A673 (cell line): ENCODE data around the gene C10orf90. TPM values are rescaled to one million over a fixed set of nuclear protein-coding genes. Genes with fewer than 3 reads are reported as not detected.

Experiments
- BruUV-seq: library from RNA; stranded (reverse); fragments of 400-500 nt; replicated peaks from 2 replicates; lab custom pipeline; 2021; lab: Mats Ljungman, UMichigan
- CTCF ChIA-PET: fragments of 300-600 bp; sonication (Branson Sonifier 250); formaldehyde crosslinking; loops from one replicate; lab custom pipeline; 2022; ENCODE audit warnings: antibody characterized with exemption; lab: Charles Lee
- POLR2A ChIA-PET: fragments of 300-600 bp; sonication (Branson Sonifier 250); formaldehyde crosslinking; loops from one replicate; lab custom pipeline; 2022; ENCODE audit warnings: antibody characterized with exemption; ENCODE audit not compliant: low non-redundant PET; lab: Charles Lee
- DNase-seq: peaks from one replicate; pipeline ENCODE4 v3.0.0-alpha.2; 2015; ENCODE audit warnings: low spot score
- H3K27ac ChIP-seq: fragments of 200-600 bp; sonication (generic); 2 replicates; pipeline ENCODE4 v1.5.1; 2016; ENCODE audit warnings: mixed run types, low read depth, mild to moderate bottlenecking, mixed read lengths, antibody characterized with exemption, low read length; ENCODE audit not compliant: poor library complexity, severe bottlenecking
- H3K27me3 ChIP-seq: fragments of 200-600 bp; sonication (generic); replicated peaks from 2 replicates; pipeline ENCODE4 v1.6.1; 2017; ENCODE audit warnings: mixed run types, low read depth, mild to moderate bottlenecking, mixed read lengths, antibody characterized with exemption, low read length; ENCODE audit not compliant: insufficient read depth, poor library complexity
- H3K36me3 ChIP-seq: fragments of 200-600 bp; sonication (generic); 2 replicates; pipeline ENCODE4 v1.6.1; 2016; ENCODE audit warnings: mixed run types, mild to moderate bottlenecking, mixed read lengths, antibody characterized with exemption, low read length; ENCODE audit not compliant: insufficient read depth, poor library complexity, severe bottlenecking
- H3K4me1 ChIP-seq: fragments of 200-600 bp; sonication (generic); 2 replicates; pipeline ENCODE4 v1.6.1; 2017; ENCODE audit warnings: mixed run types, mild to moderate bottlenecking, mixed read lengths, antibody characterized with exemption, low read length; ENCODE audit not compliant: insufficient read depth, poor library complexity, severe bottlenecking
- H3K4me3 ChIP-seq: fragments of 200-600 bp; sonication (generic); 2 replicates; pipeline ENCODE4 v1.5.1; 2016; ENCODE audit warnings: low read depth, mixed run types, mild to moderate bottlenecking, mixed read lengths, low read length; ENCODE audit not compliant: poor library complexity, severe bottlenecking
- H3K9me3 ChIP-seq: fragments of 200-600 bp; sonication (generic); 2 replicates; pipeline ENCODE4 v1.6.1; 2016; ENCODE audit warnings: mixed run types, low read depth, mild to moderate bottlenecking, mixed read lengths, antibody characterized with exemption, low read length; ENCODE audit not compliant: poor library complexity, severe bottlenecking
- CTCF ChIP-seq: fragments of 300-800, 200-600 bp; sonication (generic); conservative IDR thresholded peaks from 2 replicates; pipeline ENCODE4 v1.5.1; 2017; ENCODE audit warnings: low read depth, mild to moderate bottlenecking, antibody characterized with exemption, low read length, moderate library complexity, mixed read lengths
- EZH2 ChIP-seq: fragments of 200-600 bp; sonication (generic); IDR thresholded peaks from 2 replicates; pipeline ENCODE4 v1.6.1; 2017; ENCODE audit warnings: borderline replicate concordance, low read depth, mild to moderate bottlenecking, mixed read lengths, antibody characterized with exemption, low read length; ENCODE audit not compliant: poor library complexity, severe bottlenecking
- intact Hi-C: fragments of 100-400 bp; cut with micrococcal nuclease; formaldehyde crosslinking; loops from one replicate; pipeline ENCODE4 v1.10.0; 2022; ENCODE audit not compliant: unreplicated experiment
- total RNA-seq: library from RNA; stranded (reverse); gene quantifications from 2 replicates; pipeline ENCODE4 v1.2.3, GENCODE V29; 2021

C10orf90 gene
- total RNA-seq, 1 experiment from 2014 or later, result not detected

GRCh38 chr10:126629925-126630624, 40.4 kb downstream of the C10orf90 start:
- H3K27me3 ChIP-seq, result no peaks in the 10 kb centered on the region
- CTCF ChIA-PET, result no interaction called here
- H3K9me3 ChIP-seq, result no peaks in the 10 kb centered on the region
- no TSS peak for BruUV-seq
- DNase-seq, result no peak
- H3K4me3 ChIP-seq, result no peak overlapping the region
- no peak overlapping the region for H3K27ac ChIP-seq
- intact Hi-C loops, result no loop called here
- POLR2A ChIA-PET, result no interaction called here
- H3K36me3 ChIP-seq, result no peaks in the 10 kb centered on the region
- no peak for TF ChIP-seq EZH2
- no peak for TF ChIP-seq CTCF
- H3K4me1 ChIP-seq, result peaks cover 12% of the 10 kb centered on the region

- intact Hi-C loops, result no loop called here
- Histone ChIP-seq H3K27ac (no peak overlapping the region), H3K4me1 (no peaks in the 10 kb centered on the region), H3K4me3 (no peak overlapping the region), H3K27me3 (no peaks in the 10 kb centered on the region), H3K36me3 (no peaks in the 10 kb centered on the region), H3K9me3 (no peaks in the 10 kb centered on the region)
- CTCF ChIA-PET, result no interaction called here
- TF ChIP-seq CTCF (no peak), EZH2 (no peak)
- no peak for DNase-seq
- BruUV-seq, result no TSS peak
- POLR2A ChIA-PET, result no interaction called here
Measured at GRCh38 chr10:126628746-126629145, 41.7 kb downstream of the C10orf90 start.

GRCh38 chr10:126621846-126622245, 48.6 kb downstream of the C10orf90 start:
- Histone ChIP-seq H3K4me1 (no peaks in the 10 kb centered on the region), H3K27me3 (no peaks in the 10 kb centered on the region), H3K4me3 (no peak overlapping the region), H3K36me3 (no peaks in the 10 kb centered on the region), H3K27ac (no peak overlapping the region), H3K9me3 (no peaks in the 10 kb centered on the region)
- ChIA-PET POLR2A (no interaction called here), CTCF (no interaction called here)
- BruUV-seq, result no TSS peak
- DNase-seq, result no peak
- TF ChIP-seq CTCF (no peak), EZH2 (no peak)
- intact Hi-C loops, result no loop called here
